K562 (cell line): ENCODE data around the gene DTD1.

Experiments
- MXI1 ChIP-seq: IDR thresholded peaks from 2 replicates; pipeline ENCODE4 v1.6.1; 2011; ENCODE audit warnings: low read depth, mild to moderate bottlenecking, improper control_type of control experiment, low read length
- TARDBP ChIP-seq: fragments of 450-650 bp; IDR thresholded peaks from 2 replicates; pipeline ENCODE4 v1.6.1; 2016
- WHSC1 ChIP-seq: IDR thresholded peaks from one replicate; pipeline ENCODE4 v1.6.1; 2012; ENCODE audit warnings: low read length, control low read depth, inconsistent platforms
- ZC3H11A ChIP-seq: IDR thresholded peaks from 2 replicates; pipeline ENCODE4 v1.6.1; 2012; ENCODE audit warnings: low read depth, low read length, improper control_type of control experiment

DNA sequence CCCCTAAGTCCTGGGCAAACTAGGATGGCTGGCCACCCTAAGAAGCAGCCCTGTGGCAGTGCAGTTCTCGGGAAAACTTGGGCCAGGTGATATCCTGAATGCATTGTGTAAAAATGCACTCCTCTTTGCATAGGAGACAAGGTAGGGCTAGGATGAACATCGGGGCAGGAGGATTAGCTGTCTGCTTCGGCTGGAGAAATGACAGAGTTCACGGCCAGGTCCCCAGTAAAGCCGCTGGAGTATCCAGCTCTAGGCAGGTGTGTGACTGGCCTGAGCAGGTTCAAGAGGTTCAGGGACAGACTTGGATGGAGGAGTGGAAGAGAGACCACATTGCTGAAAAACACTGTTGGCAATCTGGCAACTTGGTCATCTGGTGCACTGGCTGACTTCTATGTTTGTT lies 26.4 kb downstream of the DTD1 start:
- TF ChIP-seq TARDBP, result no peak
- TF ChIP-seq ZC3H11A, result no peak
- no peak for TF ChIP-seq WHSC1
- no peak for TF ChIP-seq MXI1
